NCI-H187 treated with DMSO at 0.1 percent for 48 hours (cell line): Measurements from ENCODE around the gene MMP8.
"Not testable (repeated sequence)": the region's sequence is repeated elsewhere in the genome, so short reads cannot be mapped to it uniquely, and the experiment has no call there.

Experiments
- DNase-seq: peaks from one replicate; lab custom pipeline; 2025; lab: John Stamatoyannopoulos, UW

Gene MMP8, protein sequence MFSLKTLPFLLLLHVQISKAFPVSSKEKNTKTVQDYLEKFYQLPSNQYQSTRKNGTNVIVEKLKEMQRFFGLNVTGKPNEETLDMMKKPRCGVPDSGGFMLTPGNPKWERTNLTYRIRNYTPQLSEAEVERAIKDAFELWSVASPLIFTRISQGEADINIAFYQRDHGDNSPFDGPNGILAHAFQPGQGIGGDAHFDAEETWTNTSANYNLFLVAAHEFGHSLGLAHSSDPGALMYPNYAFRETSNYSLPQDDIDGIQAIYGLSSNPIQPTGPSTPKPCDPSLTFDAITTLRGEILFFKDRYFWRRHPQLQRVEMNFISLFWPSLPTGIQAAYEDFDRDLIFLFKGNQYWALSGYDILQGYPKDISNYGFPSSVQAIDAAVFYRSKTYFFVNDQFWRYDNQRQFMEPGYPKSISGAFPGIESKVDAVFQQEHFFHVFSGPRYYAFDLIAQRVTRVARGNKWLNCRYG

DNA sequence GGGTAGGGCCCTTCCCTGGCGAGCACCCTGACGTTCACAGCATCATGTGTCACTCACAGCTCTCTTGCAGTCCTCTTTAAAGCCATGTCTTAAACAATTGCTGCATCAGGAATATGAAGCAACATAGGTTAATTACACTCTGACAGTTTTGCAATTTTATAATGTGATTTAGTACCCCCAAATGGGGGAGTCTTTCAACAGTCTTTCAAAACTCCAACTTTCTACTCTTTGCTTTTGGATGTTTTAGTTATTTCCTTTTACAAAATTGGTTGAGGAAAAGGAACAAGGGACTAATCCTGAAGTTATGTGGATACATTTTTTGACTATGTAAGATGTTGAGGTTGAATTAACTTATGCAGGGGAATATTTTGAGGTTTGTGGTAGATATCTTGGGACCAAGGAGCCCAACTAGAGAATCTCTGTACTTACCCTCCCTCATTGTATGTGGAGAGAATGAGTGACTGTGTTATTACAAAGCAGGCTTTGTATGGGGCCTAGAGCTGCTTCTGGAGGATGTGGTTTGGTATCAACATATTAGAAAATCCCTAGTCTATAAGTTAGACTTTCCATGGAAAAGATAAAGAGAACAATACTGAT lies at the start of gene MMP8:
Gene MMP8 (minus strand): TSS at position 51 of the 597 bp plus-strand sequence. CDS start 99 bp downstream, outside the sequence.
- DNase-seq: no peak

DNA sequence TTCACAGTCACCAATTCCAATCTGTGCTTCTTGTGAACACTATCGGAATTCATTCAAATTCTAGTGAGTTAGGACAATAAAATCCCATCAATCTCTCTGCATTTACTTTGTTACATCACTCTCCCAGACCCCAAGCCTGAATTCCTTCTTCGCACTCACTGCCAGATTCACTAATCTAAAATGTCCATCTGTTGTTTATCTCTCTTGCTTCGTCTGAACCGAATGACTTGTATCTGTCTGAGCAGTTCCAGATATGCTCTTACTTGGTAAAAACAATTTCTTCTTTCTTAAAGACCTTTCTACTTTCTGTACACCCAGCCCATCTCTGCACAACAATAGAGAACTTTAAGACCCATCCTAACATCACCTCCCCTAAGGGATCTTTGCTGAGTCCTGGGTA lies 48.6 kb upstream of the MMP8 start:
- no peak for DNase-seq

DNA sequence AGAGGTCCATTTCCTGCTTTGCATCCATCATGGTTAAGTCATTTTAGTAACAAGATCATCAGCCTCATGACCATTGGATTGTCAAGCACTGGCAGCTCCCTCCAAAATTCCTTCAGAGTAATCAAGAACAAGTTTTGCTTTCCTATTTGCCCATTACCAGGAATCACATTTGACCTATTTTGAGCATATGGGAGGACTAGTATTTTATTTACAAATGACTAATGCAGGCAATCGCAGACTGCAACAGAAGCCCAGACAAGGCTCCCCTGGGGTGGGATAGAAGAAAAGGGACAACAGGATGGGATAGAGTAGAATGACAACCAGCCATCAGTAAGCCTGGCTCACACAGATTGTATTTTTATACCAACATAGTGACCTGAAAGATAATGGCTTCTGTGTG lies 46.6 kb upstream of the MMP8 start:
- no peak for DNase-seq

DNA sequence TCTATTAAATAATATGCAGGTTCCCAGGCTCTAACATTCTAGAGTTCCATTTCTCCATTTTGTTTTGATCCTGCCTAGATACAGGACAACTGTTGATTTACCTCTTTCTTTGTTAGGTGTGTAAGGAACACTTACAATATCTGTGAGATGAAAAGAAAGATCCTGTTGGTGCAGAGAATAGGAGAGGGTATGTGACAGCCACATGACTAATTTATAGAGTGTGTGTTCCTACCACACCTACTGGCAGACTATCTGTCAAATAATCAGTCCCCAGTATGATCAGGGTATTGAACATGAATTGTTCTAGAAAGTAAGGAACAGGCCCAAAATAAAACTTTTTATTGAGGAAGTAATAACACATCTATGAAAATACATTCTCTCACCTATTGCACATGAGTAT lies 45.4 kb upstream of the MMP8 start:
- DNase-seq: no peak

DNA sequence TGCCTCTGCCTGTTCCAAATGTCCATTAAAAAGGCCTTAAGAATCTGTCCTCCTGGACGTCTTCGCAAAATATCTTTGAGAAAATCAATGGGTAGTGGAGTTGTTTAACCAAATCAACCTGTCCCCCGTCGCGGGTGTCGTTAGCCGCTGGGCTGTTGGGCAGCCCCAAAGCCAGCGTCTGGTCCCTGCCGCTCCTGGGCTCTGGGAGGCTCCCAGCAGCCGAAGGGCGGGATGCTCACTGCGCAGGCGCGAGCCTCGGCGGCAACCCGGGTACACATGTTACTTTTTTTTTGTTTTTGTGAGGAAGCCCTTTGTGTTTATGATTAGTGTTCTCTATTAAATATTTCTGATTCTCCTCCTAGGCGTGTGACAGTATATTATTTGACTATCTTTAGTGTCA lies 43.0 kb upstream of the MMP8 start:
- no peak for DNase-seq

DNA sequence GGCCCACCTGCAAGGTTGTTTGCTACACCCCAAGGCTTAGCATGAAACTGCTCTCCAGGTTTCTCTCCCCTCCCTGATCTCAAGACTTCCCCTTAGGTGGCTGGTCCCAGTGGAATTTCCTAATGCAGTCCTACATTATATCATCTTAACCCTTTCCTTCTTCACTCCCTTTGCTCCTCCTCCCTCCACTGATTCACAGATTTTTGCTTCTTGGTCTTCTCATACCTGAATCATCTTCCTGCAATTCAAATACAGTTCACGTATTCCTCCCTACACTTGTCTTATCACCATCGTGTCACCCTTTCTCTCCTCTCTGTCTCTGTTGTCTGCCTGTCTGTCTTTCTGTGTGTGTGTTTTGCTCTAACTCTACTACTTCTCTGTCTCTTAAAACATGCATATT lies 38.7 kb upstream of the MMP8 start:
- DNase-seq: no peak

DNA sequence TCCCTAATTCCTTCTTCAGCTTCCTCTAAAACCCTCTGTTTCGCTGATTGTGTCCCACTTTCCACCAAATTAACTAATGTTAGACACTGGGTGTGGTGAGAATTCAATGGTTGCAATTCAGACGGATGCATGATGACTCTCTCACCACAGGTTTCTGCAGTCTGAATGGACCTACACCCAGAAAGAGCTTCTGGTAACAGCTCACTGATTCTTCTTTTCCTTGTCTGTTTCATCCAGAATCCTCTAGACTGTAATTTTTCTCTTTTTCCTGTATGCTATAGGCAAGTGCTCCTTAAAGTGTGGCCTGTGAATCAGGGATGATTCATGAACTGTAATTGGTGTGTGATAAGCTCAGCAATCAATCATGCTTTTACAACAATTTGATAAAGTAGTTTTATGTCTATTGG lies 37.6 kb upstream of the MMP8 start:
- no peak for DNase-seq

DNA sequence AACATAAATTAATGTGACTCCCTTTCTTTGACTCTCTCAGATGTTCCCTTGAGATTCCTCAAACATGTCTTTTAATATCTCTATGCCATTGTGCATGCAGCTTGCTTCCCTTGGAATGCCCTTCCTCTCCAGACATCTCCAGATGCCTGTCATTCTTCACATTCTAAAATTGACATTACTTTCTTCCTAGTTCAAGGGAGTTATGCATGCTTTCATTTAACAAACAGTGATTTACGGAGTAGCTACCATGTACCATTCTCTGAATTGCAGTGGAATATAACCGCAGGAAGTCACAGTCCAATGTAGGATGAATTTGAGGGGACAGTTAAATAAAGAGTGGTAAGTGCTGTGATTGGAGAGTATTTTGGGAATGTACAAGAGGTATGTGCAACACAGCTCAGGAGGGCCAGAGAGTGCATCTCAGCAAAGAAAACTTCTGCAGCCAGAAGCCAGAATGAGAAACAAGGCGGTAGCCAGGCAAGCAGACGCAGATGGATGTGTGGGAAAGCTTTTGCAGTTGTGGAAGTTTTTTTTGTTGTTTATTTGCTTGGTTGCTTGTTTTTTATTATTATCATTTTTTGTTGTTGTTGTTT lies 37.0 kb upstream of the MMP8 start:
- DNase-seq: no peak

DNA sequence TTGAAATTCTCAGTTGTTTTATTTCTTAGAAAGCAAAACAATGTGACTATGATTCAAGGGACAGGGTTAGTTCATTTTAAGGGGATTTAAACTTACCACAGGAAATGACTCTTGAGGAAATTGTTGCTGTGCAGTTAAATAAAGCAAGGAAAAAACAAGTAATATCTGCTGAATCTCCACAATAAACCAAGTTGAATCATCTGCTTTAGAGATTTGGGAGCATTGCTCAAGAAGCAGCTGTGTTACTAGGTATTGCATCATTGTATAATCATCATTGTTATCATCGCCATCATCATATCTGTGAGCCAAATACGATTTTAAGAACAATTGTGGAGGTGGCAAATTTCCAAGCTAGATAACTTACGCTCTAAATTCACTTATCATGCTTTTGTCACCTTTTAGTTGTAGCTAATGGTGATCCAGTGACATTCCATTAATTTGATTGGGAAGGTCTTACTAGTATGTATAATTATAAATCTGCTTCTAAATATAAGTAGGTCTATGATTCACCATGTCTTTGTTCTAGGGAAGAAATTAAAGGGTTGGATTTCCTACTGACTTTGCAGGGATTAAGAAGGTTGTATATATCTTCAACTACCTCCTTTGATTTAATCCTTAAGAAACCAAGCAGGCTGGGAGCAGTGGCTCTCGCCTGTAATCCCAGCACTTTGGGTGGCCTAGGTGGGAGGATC lies 35.7 kb upstream of the MMP8 start:
- no peak for DNase-seq

DNA sequence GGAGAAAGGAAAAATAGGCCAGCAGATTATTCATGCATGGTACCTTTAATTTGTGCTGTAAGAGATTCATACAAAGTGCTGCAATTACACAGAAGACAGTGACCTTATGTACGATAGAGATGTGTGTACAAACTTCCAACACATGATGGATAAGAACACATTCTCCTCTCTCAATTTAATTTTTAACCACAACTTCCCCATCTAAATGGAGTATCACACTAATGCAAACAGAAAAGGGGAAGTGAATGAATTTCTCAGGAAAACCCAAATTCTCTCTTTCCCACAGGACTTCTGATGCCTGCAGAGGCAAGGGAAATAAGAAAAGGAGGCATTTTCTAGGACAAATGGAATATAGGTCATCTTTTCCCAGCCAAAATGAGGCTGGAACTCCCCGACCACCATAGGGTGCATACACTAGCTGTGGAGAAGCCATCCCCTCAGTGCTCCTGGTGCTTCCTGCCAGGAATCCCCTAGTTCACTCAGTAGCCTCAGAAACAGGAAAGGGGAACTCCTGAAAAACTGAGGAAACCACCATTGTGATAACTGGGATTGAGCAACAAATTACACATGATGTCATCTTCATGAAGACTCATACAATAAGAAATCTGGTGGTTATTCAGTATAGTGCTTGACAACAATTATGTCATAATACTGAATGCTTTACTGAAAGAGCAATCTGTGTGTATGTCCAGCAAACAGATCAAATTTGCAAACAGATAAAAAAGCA lies 33.2 kb upstream of the MMP8 start:
- DNase-seq: no peak

DNA sequence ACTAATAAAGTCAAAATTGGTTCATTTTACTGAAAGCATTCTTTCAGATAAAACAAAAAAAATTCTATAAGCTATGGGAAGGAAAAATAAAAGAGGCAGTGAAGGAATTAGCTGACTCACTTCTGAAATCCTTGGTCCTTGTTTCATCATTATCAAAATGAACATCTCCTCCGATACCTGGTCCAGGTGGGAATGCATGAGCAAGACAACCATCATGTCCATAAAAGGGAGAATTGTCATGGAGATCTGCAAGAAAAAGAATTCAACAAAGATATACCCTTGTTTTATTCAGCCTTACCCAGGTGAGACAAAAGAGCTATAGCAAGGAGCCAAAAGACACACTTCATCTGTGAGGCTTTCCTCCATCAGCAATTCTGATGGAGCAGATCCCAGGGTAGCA lies 28.5 kb upstream of the MMP8 start:
- DNase-seq: no peak

DNA sequence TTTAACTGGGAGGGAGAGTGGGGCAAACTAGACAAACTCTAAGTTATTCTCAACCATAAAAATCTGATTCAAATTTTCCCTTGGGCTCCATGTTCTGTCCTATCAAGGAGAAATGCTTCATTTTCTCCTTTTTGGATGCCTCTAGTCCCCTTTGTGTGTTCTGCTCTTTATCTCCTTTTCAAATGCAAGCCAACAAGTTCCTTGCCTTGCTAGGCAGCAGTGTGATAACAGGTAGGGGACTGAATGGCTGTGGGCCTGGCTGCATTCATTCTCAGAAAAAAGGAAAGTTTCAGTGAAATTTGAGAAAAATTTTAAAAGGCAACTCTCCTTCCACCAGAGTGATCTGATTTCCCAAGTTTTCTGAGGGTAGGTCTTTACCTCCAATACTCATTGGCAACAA lies 26.9 kb upstream of the MMP8 start:
- DNase-seq: no peak

DNA sequence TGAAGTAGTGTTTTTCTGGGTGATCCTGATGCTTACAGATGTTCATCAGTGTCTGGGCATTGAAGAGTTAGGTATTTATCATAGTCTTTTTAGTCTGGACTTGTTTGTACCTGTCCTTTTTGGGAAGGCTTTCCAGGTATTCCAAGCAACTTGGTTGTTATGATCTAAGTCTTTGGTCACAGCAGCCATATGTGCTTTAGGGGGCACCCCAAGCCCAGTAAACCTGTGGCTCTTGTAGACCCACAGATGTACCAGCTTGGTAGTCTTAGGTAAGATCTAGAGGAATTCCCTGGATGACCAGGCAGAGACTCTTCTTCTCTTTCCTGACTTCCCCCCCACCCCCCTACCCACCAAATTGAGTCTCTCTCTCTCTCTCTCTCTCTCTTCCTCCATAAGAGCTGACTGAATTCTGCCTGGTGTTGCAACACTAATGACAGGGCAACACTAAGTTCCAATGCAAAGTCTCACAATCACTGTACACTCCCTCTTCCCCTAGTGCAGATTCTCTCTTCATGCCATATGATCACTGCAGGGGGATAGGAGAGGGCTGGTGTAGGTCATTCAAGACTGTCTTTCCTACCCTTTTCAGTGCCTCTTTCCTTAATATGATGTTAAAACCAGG lies 24.5 kb upstream of the MMP8 start:
- no peak for DNase-seq

DNA sequence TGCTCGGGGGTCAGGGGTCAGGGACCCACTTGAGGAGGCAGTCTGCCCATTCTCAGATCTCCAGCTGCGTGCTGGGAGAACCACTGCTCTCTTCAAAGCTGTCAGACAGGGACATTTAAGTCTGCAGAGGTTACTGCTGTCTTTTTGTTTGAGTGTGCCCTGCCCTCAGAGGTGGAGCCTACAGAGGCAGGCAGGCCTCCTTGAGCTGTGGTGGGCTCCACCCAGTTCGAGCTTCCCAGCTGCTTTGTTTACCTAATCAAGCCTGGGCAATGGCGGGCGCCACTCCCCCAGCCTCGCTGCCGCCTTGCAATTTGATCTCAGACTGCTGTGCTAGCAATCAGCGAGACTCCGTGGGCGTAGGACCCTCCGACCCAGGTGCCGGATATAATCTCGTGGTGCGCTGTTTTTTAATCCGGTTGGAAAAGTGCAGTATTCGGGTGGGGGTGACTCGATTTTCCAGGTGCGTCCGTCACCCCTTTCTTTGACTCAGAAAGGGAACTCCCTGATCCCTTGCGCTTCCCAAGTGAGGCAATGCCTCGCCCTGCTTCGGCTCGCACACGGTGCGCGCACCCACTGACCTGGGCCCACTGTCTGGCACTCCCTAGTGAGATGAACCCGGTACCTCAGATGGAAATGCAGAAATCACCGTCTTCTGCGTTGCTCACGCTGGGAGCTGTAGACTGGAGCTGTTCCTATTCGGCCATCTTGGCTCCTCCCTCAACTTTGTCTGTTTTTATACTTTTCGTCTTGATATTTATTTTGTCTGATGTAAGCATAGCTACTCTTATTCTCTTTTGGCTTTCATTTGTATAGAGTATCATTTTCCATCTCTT lies 22.2 kb upstream of the MMP8 start:
- DNase-seq: not testable (repeated sequence)

DNA sequence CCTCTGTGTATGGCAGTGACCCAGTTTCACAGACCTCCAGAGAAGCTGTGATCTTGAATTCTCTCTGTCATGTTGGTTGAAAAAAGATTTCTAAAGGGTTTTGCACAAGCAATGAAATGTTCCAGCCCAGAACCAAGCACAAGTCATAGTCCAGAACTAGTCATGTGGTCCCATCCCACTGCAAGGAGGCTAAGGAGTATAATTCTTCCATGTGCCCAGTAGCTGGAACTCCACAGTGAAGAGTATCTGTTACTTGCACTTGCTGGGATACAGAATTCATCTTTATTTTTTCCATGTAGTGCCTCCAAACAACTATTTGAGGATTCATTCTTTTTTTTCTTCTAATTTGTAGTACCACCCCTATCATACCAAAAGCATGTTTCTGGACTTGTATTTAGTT lies 9.9 kb upstream of the MMP8 start:
- no peak for DNase-seq

DNA sequence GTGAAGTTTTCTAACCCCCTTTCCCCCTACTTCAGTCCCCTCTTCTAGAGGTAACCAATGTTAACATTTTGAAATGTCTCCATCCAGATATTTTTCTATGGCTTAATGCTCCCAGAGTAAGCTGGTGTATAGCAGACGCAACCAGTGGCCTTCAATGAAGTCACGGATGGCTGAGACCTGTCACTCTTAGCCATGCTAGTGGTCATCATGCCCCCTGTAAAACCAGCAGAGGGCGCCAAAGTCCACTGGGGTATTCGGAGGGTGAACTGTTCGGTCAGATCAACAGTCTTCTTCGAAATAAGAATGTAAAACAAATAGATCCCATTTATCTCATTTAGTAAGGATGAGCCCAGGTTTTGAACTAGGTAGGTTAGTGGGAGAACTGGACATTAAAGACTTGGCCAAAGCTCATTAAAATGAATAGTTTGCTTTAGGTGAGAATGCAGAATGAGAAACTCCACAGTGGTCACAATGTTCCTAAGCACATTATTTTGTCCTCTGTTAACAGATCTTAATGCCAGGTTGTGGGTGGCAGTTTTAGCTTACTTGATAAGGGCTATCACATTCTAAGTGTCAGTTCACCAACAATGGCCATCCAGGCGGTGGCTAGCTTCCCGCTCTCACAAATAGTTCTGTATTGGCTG lies 8.6 kb upstream of the MMP8 start:
- peak; percentile 35 for DNase-seq

DNA sequence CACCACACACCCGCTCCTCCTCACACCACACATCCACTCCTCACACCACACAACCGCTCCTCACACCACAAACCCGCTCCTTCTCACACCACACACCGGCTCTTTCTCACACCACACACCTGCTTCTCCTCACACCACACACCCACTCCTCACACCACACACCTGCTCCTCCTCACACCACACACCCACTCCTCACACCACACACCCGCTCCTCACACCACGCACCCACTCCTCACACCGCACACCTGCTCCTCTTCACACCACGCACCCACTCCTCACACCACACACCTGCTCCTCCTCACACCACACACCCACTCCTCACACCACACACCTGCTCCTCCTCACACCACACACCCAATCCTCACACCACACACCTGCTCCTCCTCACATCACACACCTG lies 6.2 kb upstream of the MMP8 start:
- DNase-seq: not testable (repeated sequence)

DNA sequence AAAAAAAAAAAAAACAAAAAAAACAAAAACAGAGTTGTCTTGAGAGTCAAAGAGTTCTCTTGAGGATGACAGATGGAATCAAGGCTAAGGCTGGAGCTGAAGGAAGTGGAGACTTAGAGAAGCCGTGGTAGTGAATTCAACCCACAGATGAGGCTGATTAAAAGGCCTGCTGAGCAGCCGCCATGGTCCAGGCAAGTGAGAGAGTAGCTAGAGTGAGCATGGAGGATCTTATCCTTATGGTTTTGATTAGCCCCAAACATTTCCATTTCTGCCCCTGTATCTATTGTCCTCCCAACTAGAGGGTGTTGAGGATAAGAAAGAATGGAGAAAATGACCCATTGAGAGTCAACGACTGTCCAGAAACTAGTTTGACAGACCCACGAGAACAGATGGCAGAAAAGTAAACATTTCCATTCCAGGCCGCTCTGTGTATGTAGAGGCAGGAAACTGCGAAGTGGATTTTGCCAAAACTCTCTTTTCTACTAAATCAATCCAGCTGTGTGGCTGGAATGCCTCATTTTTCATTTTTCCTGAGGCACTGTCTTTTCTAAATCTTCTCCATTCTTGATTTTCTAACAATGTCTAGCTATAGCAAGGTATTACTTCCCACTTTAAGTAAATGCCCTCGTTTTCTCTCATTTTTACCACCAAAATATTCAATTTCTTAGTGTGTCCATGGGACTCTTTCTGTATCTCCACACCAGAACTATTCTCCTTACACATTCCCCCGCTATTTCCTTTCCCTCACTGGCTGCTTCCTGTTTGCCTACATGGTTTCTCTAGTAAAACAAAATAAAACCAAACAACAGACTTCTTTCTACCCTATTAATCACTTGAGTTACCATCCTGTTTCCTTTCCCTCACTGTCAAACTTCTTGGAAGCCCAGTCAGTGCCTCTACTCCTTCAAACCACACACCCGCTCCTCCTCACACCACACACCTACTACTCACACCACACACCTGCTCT lies 5.4 kb upstream of the MMP8 start:
- DNase-seq: no peak

DNA sequence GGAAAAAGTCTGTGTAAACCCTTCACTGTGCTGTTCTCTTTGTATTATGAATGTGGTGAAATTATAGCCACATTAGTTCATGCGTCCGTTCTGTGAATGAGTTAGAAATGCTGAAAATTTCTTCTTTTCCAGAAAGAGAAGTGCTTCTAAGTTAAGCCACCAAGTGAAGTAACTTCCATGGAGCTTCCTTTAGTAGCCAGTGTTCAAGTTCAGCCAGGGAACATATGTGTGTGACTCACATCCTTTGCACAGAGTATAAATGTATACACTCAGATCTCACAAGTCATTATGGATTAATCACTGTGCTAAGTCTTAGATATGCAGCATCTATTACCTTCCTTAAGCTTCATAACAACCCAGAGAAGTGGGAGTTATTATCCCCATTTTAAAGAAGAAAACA lies 3.1 kb upstream of the MMP8 start:
- DNase-seq: no peak
